PFSK-1 (cell line): ENCODE measurements around the gene PTER.

ENCODE experiments used
- FOXP2 ChIP-seq: optimal IDR thresholded peaks from 2 replicates; pipeline ENCODE3; 2011; ENCODE audit warnings: borderline replicate concordance, control low read depth, inconsistent platforms; ENCODE audit not compliant: insufficient read depth; ENCODE audit errors: extremely low read length, extremely low read depth
- POLR2AphosphoS5 ChIP-seq: IDR thresholded peaks from 2 replicates; pipeline ENCODE4 v1.6.1; 2012; ENCODE audit warnings: low read depth, mild to moderate bottlenecking, control low read depth, low read length, moderate library complexity
- SIN3A ChIP-seq: IDR thresholded peaks from 2 replicates; pipeline ENCODE4 v1.6.1; 2012; ENCODE audit warnings: mild to moderate bottlenecking, low read length, moderate library complexity, borderline replicate concordance; ENCODE audit not compliant: insufficient read depth
- TAF1 ChIP-seq: IDR thresholded peaks from 2 replicates; pipeline ENCODE4 v1.6.1; 2012; ENCODE audit warnings: low read length, control low read depth, borderline replicate concordance; ENCODE audit not compliant: insufficient read depth
- TF ChIP-seq, protein P1 (sequence below), 2 experiments: IDR thresholded peaks; 2 replicates each; pipeline versions ENCODE4 v1.6.1 to v1.8.0; 2011 to 2012; ENCODE audit warnings: low read depth in 2 of 2, low read length in 2 of 2, control low read depth in 1 of 2, inconsistent platforms in 1 of 2, mild to moderate bottlenecking in 1 of 2, moderate library complexity in 1 of 2; ENCODE audit not compliant: insufficient read depth in 1 of 2

PTER gene

DNA sequence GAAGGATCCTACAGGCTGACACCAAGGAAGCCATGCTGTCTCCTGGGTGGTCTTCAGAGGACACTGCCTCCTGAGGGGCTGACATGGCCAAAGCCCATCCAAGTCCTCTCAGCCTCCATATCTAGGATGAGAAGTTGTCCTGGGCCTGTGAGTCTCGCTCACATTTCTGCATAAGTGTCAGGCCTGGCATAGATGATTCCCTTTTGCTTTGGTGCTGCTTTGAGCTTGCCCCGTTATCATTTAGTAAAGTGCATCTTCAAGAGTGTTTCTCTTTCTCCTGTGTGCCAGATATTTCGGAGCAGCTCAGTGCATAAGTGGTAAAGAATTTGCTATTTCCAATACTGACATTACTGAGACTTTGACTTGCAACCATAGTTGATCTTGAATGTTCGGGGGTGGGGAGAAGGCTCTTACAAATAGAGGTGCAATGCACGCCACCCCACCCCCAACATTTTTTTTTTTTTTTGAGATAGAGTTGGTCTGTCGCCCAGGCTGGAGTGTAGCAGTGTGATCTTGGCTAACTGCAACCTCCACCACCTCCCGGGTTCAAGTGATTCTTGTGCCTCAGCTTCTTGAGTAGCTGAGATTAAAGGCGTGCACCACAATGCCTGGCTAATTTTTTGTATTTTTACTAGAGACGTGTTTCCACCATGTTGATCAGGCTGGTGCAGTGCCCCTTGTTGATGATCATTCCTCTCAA, 9.1 kb downstream of the PTER start:
- TF ChIP-seq TAF1 (no peak), FOXP2 (no peak), POLR2AphosphoS5 (no peak), SIN3A (no peak)
- TF ChIP-seq, protein P1, sequence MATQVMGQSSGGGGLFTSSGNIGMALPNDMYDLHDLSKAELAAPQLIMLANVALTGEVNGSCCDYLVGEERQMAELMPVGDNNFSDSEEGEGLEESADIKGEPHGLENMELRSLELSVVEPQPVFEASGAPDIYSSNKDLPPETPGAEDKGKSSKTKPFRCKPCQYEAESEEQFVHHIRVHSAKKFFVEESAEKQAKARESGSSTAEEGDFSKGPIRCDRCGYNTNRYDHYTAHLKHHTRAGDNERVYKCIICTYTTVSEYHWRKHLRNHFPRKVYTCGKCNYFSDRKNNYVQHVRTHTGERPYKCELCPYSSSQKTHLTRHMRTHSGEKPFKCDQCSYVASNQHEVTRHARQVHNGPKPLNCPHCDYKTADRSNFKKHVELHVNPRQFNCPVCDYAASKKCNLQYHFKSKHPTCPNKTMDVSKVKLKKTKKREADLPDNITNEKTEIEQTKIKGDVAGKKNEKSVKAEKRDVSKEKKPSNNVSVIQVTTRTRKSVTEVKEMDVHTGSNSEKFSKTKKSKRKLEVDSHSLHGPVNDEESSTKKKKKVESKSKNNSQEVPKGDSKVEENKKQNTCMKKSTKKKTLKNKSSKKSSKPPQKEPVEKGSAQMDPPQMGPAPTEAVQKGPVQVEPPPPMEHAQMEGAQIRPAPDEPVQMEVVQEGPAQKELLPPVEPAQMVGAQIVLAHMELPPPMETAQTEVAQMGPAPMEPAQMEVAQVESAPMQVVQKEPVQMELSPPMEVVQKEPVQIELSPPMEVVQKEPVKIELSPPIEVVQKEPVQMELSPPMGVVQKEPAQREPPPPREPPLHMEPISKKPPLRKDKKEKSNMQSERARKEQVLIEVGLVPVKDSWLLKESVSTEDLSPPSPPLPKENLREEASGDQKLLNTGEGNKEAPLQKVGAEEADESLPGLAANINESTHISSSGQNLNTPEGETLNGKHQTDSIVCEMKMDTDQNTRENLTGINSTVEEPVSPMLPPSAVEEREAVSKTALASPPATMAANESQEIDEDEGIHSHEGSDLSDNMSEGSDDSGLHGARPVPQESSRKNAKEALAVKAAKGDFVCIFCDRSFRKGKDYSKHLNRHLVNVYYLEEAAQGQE (IDR thresholded peaks at IDR 0.05; ENCODE audit: insufficient read depth in 1 of 2, low read depth in 2 of 2, low read length in 2 of 2) = no peak

DNA sequence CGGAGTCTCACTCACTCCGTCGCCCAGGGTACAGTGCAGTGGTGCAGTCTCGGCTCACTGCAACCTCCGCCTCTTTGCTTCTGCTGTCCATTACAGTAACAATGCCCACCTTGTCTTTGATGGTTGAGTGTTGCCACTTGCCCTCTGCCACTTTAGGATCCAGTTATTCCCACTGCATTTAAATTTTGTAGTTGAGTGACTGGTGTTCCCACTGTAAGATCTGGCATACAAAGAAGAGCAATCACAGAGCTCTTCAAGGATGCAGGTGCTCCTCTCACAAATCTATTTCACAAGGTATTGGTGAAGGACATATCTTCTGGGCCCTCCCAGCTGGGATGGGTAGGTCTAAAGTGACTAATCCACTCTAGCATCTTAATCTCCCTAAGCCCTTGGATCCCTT, 12.6 kb downstream of the PTER start:
- no peak for TF ChIP-seq POLR2AphosphoS5
- no peak for TF ChIP-seq SIN3A
- TF ChIP-seq, protein P1 (IDR thresholded peaks at IDR 0.05; ENCODE audit: insufficient read depth in 1 of 2, low read depth in 2 of 2, low read length in 2 of 2) = no peak
- no peak for TF ChIP-seq TAF1
- TF ChIP-seq FOXP2 = no peak

- TF ChIP-seq, protein P1 (IDR thresholded peaks at IDR 0.05; ENCODE audit: insufficient read depth in 1 of 2, low read depth in 2 of 2, low read length in 2 of 2) = no peak
- TF ChIP-seq FOXP2 (no peak), SIN3A (no peak), POLR2AphosphoS5 (no peak), TAF1 (no peak)
Observed at GRCh38 chr10:16458166-16458955, 21.6 kb downstream of the PTER start.

GRCh38 chr10:16459423-16459939, 22.7 kb downstream of the PTER start:
- TF ChIP-seq, protein P1 (IDR thresholded peaks at IDR 0.05; ENCODE audit: insufficient read depth in 1 of 2, low read depth in 2 of 2, low read length in 2 of 2) = no peak
- TF ChIP-seq TAF1 = no peak
- TF ChIP-seq SIN3A = no peak
- no peak for TF ChIP-seq POLR2AphosphoS5
- TF ChIP-seq FOXP2 = no peak
